Measurements from ENCODE around the gene RALGAPA2.

RALGAPA2 gene

DNA sequence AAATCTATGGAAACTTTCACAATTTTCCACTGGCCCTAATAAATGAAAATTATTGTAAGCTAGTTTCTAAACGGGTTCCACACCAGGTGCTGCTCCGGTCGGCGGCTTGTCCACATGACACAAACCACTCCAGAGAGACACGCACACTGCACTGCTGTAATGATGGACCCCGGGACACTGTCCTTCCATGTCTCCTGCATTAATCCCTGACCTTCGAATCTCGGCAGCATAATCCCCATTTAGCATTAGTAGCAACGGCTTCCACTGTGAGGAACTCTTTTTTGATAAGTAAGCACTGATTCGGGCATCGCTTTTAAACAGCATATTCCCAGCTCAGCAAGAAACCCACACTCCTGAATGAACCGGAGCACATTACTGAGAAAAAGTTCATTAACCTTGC lies 301.0 kb downstream of the RALGAPA2 start:
- H3K4me3 ChIP-seq (ENCODE audit: low read depth, low read length): no peak overlapping the region
- TF ChIP-seq, protein P1, sequence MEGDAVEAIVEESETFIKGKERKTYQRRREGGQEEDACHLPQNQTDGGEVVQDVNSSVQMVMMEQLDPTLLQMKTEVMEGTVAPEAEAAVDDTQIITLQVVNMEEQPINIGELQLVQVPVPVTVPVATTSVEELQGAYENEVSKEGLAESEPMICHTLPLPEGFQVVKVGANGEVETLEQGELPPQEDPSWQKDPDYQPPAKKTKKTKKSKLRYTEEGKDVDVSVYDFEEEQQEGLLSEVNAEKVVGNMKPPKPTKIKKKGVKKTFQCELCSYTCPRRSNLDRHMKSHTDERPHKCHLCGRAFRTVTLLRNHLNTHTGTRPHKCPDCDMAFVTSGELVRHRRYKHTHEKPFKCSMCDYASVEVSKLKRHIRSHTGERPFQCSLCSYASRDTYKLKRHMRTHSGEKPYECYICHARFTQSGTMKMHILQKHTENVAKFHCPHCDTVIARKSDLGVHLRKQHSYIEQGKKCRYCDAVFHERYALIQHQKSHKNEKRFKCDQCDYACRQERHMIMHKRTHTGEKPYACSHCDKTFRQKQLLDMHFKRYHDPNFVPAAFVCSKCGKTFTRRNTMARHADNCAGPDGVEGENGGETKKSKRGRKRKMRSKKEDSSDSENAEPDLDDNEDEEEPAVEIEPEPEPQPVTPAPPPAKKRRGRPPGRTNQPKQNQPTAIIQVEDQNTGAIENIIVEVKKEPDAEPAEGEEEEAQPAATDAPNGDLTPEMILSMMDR (IDR thresholded peaks at IDR 0.05; ENCODE audit: low read depth, low read length): no peak
- TF ChIP-seq MYC (IDR thresholded peaks at IDR 0.05; ENCODE audit: low read depth, low read length) (no peak), POLR2A (IDR thresholded peaks at IDR 0.05; ENCODE audit: extremely low read depth, insufficient read length) (no peak)
- TF ChIP-seq, protein P2, sequence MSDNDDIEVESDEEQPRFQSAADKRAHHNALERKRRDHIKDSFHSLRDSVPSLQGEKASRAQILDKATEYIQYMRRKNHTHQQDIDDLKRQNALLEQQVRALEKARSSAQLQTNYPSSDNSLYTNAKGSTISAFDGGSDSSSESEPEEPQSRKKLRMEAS (IDR thresholded peaks at IDR 0.05; ENCODE audit: low read depth, low read length): no peak
- no peak for DNase-seq (ENCODE audit: low read depth)

DNA sequence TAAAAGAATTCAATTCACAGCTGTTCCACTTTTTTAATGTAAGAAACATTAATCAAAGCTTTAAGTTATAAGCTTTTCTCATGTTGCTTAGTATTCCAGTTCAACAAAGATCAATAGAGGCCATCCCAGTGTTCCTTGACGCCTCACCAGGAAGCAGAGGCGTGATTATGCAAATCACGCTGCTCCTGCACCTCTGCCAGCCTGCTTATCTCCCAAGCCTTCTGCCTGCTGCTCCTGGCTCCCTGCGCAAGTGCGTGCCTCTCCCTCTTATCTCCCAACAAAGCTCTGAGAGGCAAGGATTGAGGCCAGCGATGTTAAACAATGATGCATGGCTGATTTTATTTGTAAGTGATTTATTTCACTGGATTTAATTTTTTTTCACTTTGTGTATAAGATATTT lies 301.8 kb downstream of the RALGAPA2 start:
- DNase-seq (ENCODE audit: low read depth): no peak
- TF ChIP-seq POLR2A (IDR thresholded peaks at IDR 0.05; ENCODE audit: extremely low read depth, insufficient read length) (no peak), MYC (IDR thresholded peaks at IDR 0.05; ENCODE audit: low read depth, low read length) (no peak)
- TF ChIP-seq, protein P1 (IDR thresholded peaks at IDR 0.05; ENCODE audit: low read depth, low read length): no peak
- TF ChIP-seq, protein P2 (IDR thresholded peaks at IDR 0.05; ENCODE audit: low read depth, low read length): no peak
- no peak overlapping the region for H3K4me3 ChIP-seq (ENCODE audit: low read depth, low read length)

DNA sequence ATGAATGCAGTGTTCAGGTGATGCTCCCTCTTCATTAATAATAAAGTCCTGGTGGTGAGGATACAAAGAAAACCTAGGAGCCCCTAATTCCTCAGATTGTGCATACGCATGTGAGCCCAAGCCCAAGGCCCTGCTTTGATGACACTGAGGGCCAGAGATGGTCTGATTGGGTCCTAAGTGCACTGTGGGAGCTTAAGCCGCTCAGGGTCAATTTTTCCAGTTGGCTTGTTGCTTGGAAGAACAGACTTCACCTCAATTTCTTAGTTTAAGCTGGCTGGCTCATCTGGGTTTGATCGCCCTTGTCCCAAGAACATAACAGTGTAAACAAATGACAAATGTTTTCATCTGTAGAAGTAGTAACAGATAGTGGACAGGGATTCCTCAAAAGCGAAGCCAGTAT lies 303.1 kb downstream of the RALGAPA2 start:
- H3K4me3 ChIP-seq (ENCODE audit: low read depth, low read length): no peak overlapping the region
- no peak for DNase-seq (ENCODE audit: low read depth)
- no peak for TF ChIP-seq POLR2A (IDR thresholded peaks at IDR 0.05; ENCODE audit: extremely low read depth, insufficient read length)
- TF ChIP-seq MYC (IDR thresholded peaks at IDR 0.05; ENCODE audit: low read depth, low read length): no peak
- TF ChIP-seq, protein P1 (IDR thresholded peaks at IDR 0.05; ENCODE audit: low read depth, low read length): no peak
- TF ChIP-seq, protein P2 (IDR thresholded peaks at IDR 0.05; ENCODE audit: low read depth, low read length): no peak

DNA sequence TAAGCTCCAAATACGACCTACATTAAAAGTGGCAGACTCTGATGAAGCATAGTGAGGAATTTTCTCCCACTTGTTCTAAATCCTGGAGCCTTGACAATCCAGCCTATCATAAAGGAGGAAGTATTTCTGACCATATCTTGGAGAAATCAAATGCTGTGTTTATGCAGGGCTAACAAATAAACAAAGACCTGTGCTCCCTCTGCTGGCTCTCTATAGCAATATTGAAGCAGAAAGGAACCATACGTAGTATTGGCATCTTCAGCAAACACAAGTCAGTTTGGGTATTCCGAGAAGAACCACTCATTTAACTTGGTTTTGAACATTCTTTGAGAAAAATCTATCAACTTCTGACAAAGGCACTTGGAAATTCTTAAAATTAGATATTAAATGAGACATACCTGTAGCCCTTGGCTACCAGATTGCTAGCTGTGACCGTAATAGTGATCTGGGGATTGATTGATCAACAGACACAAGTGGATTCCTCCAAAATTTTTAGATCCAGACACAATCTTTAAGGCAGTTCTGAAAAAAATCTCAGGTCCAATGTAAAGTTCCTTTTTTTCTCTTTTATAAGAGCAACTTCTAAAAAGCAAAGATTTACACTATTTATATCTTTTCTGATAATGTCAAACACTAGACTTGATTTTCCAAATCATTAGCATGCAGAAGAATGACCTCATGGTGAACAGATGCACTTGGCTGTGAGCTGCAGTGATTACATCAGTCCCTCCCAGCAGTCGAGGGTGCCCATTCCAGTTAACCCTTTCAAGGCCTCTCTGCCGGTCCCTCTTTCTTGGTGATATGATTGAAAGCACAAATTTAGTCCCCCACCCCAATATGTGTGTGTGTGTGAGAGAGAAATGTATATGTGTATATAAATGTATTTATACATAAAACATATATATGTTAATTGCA lies 304.3 kb downstream of the RALGAPA2 start:
- DNase-seq (ENCODE audit: low read depth): peak; percentile 25
- H3K4me3 ChIP-seq (ENCODE audit: low read depth, low read length): no peak overlapping the region
- TF ChIP-seq, protein P2 (IDR thresholded peaks at IDR 0.05; ENCODE audit: low read depth, low read length): no peak
- TF ChIP-seq, protein P1 (IDR thresholded peaks at IDR 0.05; ENCODE audit: low read depth, low read length): no peak
- TF ChIP-seq POLR2A (IDR thresholded peaks at IDR 0.05; ENCODE audit: extremely low read depth, insufficient read length): no peak
- TF ChIP-seq MYC (IDR thresholded peaks at IDR 0.05; ENCODE audit: low read depth, low read length): no peak

DNA sequence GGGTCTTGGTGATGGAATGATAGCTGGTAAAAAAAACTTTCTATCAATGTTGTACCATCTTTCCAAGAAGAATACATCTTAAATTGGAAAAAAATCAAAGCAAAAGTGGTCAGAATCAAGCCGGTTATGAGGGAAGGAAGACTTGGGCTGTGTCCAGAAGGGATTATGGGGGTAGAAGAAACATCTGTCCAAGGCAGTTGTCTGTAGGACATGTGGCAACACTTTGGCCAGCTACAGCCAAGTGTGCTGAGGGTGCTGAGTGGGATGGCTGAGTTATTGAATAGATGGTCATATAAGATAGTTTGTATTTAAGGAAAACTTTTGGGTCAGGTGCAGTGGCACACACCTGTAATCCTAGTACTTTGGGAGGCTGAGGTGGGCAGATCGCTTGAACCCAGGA lies 306.1 kb downstream of the RALGAPA2 start:
- TF ChIP-seq, protein P2 (IDR thresholded peaks at IDR 0.05; ENCODE audit: low read depth, low read length): no peak
- TF ChIP-seq, protein P1 (IDR thresholded peaks at IDR 0.05; ENCODE audit: low read depth, low read length): no peak
- TF ChIP-seq POLR2A (IDR thresholded peaks at IDR 0.05; ENCODE audit: extremely low read depth, insufficient read length) (no peak), MYC (IDR thresholded peaks at IDR 0.05; ENCODE audit: low read depth, low read length) (no peak)
- no peak for DNase-seq (ENCODE audit: low read depth)

More for the DNA sequence above, 306.1 kb downstream of the RALGAPA2 start:
- H3K4me3 ChIP-seq (ENCODE audit: low read depth, low read length): no peak overlapping the region
